NT2/D1 (cell line): Measurements from ENCODE around the gene CFAP74.

Experiments used
- SUZ12 ChIP-seq: IDR thresholded peaks from 2 replicates; pipeline ENCODE4 v1.6.1; 2011; ENCODE audit not compliant: insufficient read length, insufficient read depth; ENCODE audit errors: extremely low read depth
- YY1 ChIP-seq: IDR thresholded peaks from 2 replicates; pipeline ENCODE4 v1.6.1; 2011; ENCODE audit not compliant: insufficient read length, insufficient read depth

- TF ChIP-seq YY1 (no peak), SUZ12 (no peak)
Observed at GRCh38 chr1:2033165-2033564, 29.6 kb upstream of the CFAP74 start.
